ENCODE measurements around the gene IYD. TPM values are rescaled to one million over a fixed set of nuclear protein-coding genes. Genes with fewer than 3 reads are reported as not detected.

Gene IYD
- total RNA-seq, 4 donors from 2014 or later, result under 0.01 to 1.4 TPM; not detected in 2

DNA sequence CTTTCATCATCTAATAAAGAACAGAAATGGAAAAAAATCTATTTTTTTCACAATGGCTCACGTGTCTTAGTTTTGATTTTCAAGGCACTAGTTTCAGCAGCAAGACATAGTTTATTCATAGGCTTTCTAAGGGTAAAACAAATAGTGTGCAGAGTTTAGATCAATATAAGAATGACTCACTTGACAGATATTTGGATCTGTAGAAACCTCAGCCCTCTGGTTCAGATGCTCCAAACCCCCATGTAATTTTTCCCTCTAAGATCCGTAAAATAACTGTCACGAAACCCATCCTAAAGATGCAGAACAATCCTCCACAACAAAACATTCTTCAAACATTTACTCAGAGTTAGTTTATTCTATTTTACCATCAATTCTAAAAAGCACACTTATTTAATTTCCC, 43.4 kb downstream of the IYD start:
- no peak for TF ChIP-seq CTCF (IDR thresholded peaks at IDR 0.05; ENCODE audit: low read depth)

- no peak for TF ChIP-seq CTCF (IDR thresholded peaks at IDR 0.05; ENCODE audit: low read depth)
Observed at GRCh38 chr6:150413198-150413597, 44.4 kb downstream of the IYD start.

- no peak for TF ChIP-seq CTCF (IDR thresholded peaks at IDR 0.05; ENCODE audit: low read depth)
Observed at GRCh38 chr6:150413781-150414281, 45.0 kb downstream of the IYD start.

DNA sequence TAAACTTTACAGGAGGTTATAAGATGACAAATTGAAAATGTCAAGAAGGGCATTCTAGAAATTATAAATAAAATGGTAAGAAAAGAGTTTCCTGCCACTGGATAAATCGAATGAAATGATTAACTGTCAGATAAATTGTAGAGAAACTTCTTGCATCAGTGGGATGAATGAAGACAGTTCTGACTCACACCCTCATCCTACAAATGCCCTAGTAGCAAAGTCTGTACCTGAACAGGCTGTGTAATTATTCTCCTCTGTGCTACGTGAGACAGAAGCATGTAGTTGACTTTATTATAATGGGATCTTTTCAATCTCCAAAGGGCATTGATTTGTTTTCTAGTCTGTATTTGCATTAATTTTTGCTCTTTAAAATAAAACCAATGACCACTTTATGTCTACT, 47.3 kb downstream of the IYD start:
- no peak for TF ChIP-seq CTCF (IDR thresholded peaks at IDR 0.05; ENCODE audit: low read depth)

GRCh38 chr6:150417250-150417649, 48.4 kb downstream of the IYD start:
- no peak for TF ChIP-seq CTCF (IDR thresholded peaks at IDR 0.05; ENCODE audit: low read depth)

DNA sequence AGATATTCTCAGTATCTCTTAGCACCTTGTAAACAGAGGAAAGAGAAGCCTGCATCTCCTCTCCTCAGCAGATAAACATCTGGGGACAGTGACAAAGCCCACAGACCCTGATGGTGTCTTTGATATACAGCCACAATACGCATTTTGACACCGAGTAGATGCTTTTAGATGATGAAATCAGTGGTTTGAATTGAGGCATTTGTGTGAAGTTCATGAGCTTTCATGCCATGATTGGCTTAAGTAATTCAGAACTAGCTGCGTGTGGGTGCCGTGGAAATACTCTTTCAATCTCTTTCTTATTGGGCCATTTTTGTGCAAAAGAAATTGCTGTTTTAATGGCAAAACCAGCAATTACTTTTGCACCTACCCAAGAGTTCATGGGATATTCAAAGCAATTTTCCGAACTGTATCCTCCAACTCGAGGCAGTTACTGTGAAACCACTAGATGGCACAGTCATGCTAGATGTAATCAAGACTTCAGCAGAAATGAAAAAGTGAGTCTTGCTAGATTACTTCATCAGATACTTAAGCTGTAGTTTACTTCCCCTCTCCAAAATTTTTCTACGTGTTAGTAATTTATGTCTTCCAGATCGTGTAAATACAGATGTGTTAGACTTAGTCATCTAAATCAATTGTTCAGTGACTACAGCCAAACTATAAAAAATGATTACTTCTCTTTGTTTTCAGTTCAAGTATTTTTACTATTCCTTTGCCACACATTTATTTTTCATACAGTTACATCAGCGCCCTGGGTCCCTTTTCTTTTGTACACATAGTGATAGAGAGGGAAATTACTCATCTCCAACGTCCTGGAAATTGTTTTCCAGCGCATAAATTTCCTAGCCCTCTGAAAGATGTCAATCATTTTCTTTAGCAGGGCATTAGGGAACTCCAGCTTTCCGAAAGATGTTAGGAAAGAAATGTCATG, 49.4 kb downstream of the IYD start:
- no peak for TF ChIP-seq CTCF (IDR thresholded peaks at IDR 0.05; ENCODE audit: low read depth)

GRCh38 chr6:150418827-150419594, 50.2 kb downstream of the IYD start:
- no peak for TF ChIP-seq CTCF (IDR thresholded peaks at IDR 0.05; ENCODE audit: low read depth)

Data from subcutaneous adipose tissue (tissue), 4 donors.